IMR-90 (cell line): ENCODE measurements around the gene WHRN. TPM values are rescaled to one million over a fixed set of nuclear protein-coding genes. Genes with fewer than 3 reads are reported as not detected.

Source experiments
- ATAC-seq: fragments of 200-7000 bp; cut with Tn5 transposase; 2 replicates; pipeline ENCODE4 v1.9.1; 2020; ENCODE audit warnings: low read depth, mild to moderate bottlenecking, moderate library complexity
- BruUV-seq: library from RNA; stranded (reverse); fragments of 400-500 nt; replicated peaks from 2 replicates; lab custom pipeline; 2021; lab: Mats Ljungman, UMichigan
- CTCF ChIA-PET: fragments of 300-600 bp; formaldehyde crosslinking; extraction: SDS; loops from one replicate; lab custom pipeline; 2021; ENCODE audit warnings: antibody characterized with exemption; lab: Yijun Ruan, JAX
- POLR2A ChIA-PET: fragments of 300-600 bp; sonication (Branson Sonifier 250); formaldehyde crosslinking; loops from one replicate; lab custom pipeline; 2022; ENCODE audit warnings: antibody characterized with exemption; ENCODE audit not compliant: unreplicated experiment; lab: Charles Lee
- DNase-seq: peaks from one replicate; pipeline ENCODE4 v3.0.0; 2013
- H2AFZ ChIP-seq: replicated peaks from 2 replicates; pipeline ENCODE3; 2013; ENCODE audit warnings: low read length, mild to moderate bottlenecking; ENCODE audit not compliant: poor library complexity
- H2AK5ac ChIP-seq: 2 replicates; pipeline ENCODE4 v1.6.1; 2013; ENCODE audit warnings: low read depth, low read length, inconsistent platforms
- H2AK9ac ChIP-seq: replicated peaks from 2 replicates; pipeline ENCODE3; 2013; ENCODE audit warnings: mild to moderate bottlenecking, low read depth, low read length, moderate library complexity; ENCODE audit not compliant: poor library complexity
- H2BK120ac ChIP-seq: 2 replicates; pipeline ENCODE4 v1.6.1; 2013; ENCODE audit warnings: low read depth, low read length, inconsistent platforms
- H2BK15ac ChIP-seq: 3 replicates; pipeline ENCODE4 v1.6.1; 2013; ENCODE audit warnings: low read depth, low read length, inconsistent platforms
- H2BK20ac ChIP-seq: 2 replicates; pipeline ENCODE4 v1.6.1; 2013; ENCODE audit warnings: low read depth, mild to moderate bottlenecking, inconsistent platforms, low read length, moderate library complexity
- H2BK5ac ChIP-seq: 2 replicates; pipeline ENCODE4 v1.6.1; 2013; ENCODE audit warnings: mild to moderate bottlenecking, low read depth, low read length, inconsistent platforms; ENCODE audit not compliant: poor library complexity, severe bottlenecking
- H3K14ac ChIP-seq: replicated peaks from 2 replicates; pipeline ENCODE4 v1.6.1; 2013; ENCODE audit warnings: low read depth, low read length, inconsistent platforms
- H3K18ac ChIP-seq: 2 replicates; pipeline ENCODE4 v1.6.1; 2013; ENCODE audit warnings: low read depth, low read length, control low read depth
- H3K23ac ChIP-seq: 2 replicates; pipeline ENCODE4 v1.6.1; 2013; ENCODE audit warnings: low read depth, low read length, inconsistent platforms
- H3K27ac ChIP-seq: 2 replicates; pipeline ENCODE4 v1.5.1; 2013; ENCODE audit warnings: mild to moderate bottlenecking, control low read depth, low read length; ENCODE audit not compliant: insufficient read depth
- H3K27me3 ChIP-seq: 2 replicates; pipeline ENCODE4 v1.6.1; 2013; ENCODE audit warnings: low read length; ENCODE audit not compliant: control insufficient read depth, insufficient read depth
- H3K36me3 ChIP-seq: 2 replicates; pipeline ENCODE4 v1.6.1; 2013; ENCODE audit warnings: low read length, mixed read lengths; ENCODE audit not compliant: control insufficient read depth, insufficient read depth
- H3K4ac ChIP-seq: 2 replicates; pipeline ENCODE4 v1.6.1; 2013; ENCODE audit warnings: low read depth, low read length, inconsistent platforms
- H3K4me1 ChIP-seq: 2 replicates; pipeline ENCODE4 v1.6.1; 2013; ENCODE audit warnings: low read length, mixed read lengths; ENCODE audit not compliant: control insufficient read depth, insufficient read depth
- H3K4me2 ChIP-seq: 2 replicates; pipeline ENCODE4 v1.6.1; 2013; ENCODE audit warnings: low read depth, mild to moderate bottlenecking, control low read depth, low read length, moderate library complexity
- H3K4me3 ChIP-seq: 2 replicates; pipeline ENCODE4 v1.5.1; 2013; ENCODE audit warnings: low read depth, mild to moderate bottlenecking, control low read depth, low read length, moderate library complexity; ENCODE audit not compliant: insufficient read depth
- H3K56ac ChIP-seq: 2 replicates; pipeline ENCODE4 v1.6.1; 2013; ENCODE audit warnings: low read length, inconsistent platforms; ENCODE audit not compliant: insufficient read depth; ENCODE audit errors: extremely low read depth
- H3K79me1 ChIP-seq, 2 experiments: 2 replicates each; pipeline ENCODE4 v1.6.1; 2013; ENCODE audit warnings: low read length in 2 of 2, inconsistent platforms in 1 of 2, low read depth in 1 of 2
- H3K9ac ChIP-seq: 2 replicates; pipeline ENCODE4 v1.6.1; 2013; ENCODE audit warnings: low read depth, low read length, control low read depth
- H3K9me1 ChIP-seq: 2 replicates; pipeline ENCODE4 v1.6.1; 2013; ENCODE audit warnings: low read length, inconsistent platforms; ENCODE audit not compliant: insufficient read depth
- H3K9me3 ChIP-seq: 2 replicates; pipeline ENCODE4 v1.6.1; 2013; ENCODE audit warnings: low read length; ENCODE audit not compliant: control insufficient read depth, insufficient read depth
- H4K20me1 ChIP-seq: 2 replicates; pipeline ENCODE4 v1.6.1; 2013; ENCODE audit warnings: low read length, inconsistent platforms; ENCODE audit not compliant: insufficient read depth
- H4K5ac ChIP-seq: 2 replicates; pipeline ENCODE4 v1.6.1; 2013; ENCODE audit warnings: mild to moderate bottlenecking, low read depth, low read length, control low read depth
- H4K8ac ChIP-seq, 2 experiments: 2 replicates each; pipeline ENCODE4 v1.6.1; 2013; ENCODE audit warnings: low read depth in 2 of 2, low read length in 2 of 2, control low read depth in 1 of 2, inconsistent platforms in 1 of 2
- H4K91ac ChIP-seq: 2 replicates; pipeline ENCODE4 v1.6.1; 2013; ENCODE audit warnings: low read depth, low read length, inconsistent platforms; ENCODE audit not compliant: insufficient read depth
- FOS ChIP-seq: fragments of 150-350 bp; IDR thresholded peaks from 2 replicates; pipeline ENCODE4 v1.6.1; 2016; ENCODE audit warnings: low read depth, low read length
- NFE2L2 ChIP-seq: fragments of 150-350 bp; IDR thresholded peaks from 2 replicates; pipeline ENCODE4 v1.6.1; 2016; ENCODE audit warnings: low read depth, mild to moderate bottlenecking, low read length
- WGBS, 2 experiments: methylation state at CpG; one replicate each; pipeline versions ENCODE4 v1.1.5 to v1.1.7; 2013; ENCODE audit warnings: missing lambda C conversion rate in 2 of 2; ENCODE audit not compliant: insufficient read length in 1 of 2; ENCODE audit errors: extremely low coverage in 2 of 2; 5-methylcytosine and 5-hydroxymethylcytosine counted together
- dilution Hi-C: fragments of 300-500 bp; cut with HindIII; formaldehyde crosslinking; loops from one replicate; pipeline ENCODE4 v1.14.3; 2018; ENCODE audit warnings: low sequenced_read_pairs; ENCODE audit not compliant: unreplicated experiment
- in situ Hi-C: fragments of 300-500 bp; cut with MboI; formaldehyde crosslinking; loops from 3 replicates; pipeline ENCODE4 v1.14.3; 2019; ENCODE audit warnings: low sequenced_read_pairs, inconsistent platforms, mixed read lengths
- intact Hi-C: fragments of 100-400 bp; cut with micrococcal nuclease; formaldehyde crosslinking; loops from 2 replicates; pipeline ENCODE4 v1.10.0; 2022
- polyA plus RNA-seq, 3 experiments: library from polyadenylated mRNA; depleted of rRNA; stranded (reverse); fragments of >200 nt; gene quantifications; 2 replicates each; pipeline ENCODE4 v1.2.3, GENCODE V29; 2012; ENCODE audit warnings: low replicate concordance in 1 of 3
- total RNA-seq: library from RNA; depleted of rRNA; stranded (reverse); fragments of >200 nt; gene quantifications from 2 replicates; pipeline ENCODE4 v1.2.3, GENCODE V29; 2012

WHRN gene
- total and polyA plus RNA-seq, 2 of the 4 experiments (the other 2 are of a cell fraction): 0.18 to 2.6 TPM

DNA sequence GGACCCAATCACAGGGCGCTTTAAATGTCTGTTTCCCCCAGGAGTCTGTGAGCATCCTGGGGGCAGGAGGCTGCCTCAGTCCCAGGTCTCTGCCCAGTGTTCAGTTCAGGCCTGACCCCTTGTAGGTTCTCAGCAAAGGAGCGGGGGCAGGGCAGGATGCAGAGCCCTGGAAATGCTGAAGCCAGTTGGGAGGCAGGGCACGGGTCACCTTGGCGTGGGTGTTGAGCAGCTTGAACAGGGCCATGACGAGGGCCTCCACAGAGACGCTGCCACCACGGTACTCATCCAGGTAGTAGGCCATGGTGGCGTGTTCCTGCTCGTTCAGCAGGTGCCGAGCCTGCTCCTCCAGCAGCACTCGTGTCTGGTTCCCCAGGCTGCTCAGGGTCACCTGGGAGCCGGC lies 81.1 kb downstream of the WHRN start:
- Histone ChIP-seq H2AK5ac (no peak overlapping the region), H3K18ac (no peak overlapping the region), H3K9me1 (no peaks in the 10 kb centered on the region), H3K27ac (no peak overlapping the region), H3K27me3 (peaks cover 35% of the 10 kb centered on the region), H2AFZ (no peak overlapping the region), H3K36me3 (no peaks in the 10 kb centered on the region), H3K4me3 (no peak overlapping the region), H4K20me1 (no peaks in the 10 kb centered on the region), H3K9ac (no peak overlapping the region), H2AK9ac (no peak overlapping the region), H4K5ac (no peak overlapping the region), H3K4ac (no peak overlapping the region), H3K14ac (no peak overlapping the region), H2BK120ac (no peak overlapping the region), H2BK5ac (no peak overlapping the region), H2BK20ac (no peak overlapping the region), H3K4me2 (no peak overlapping the region), H3K9me3 (no peaks in the 10 kb centered on the region), H3K4me1 (no peaks in the 10 kb centered on the region), H3K79me1 (no peaks in the 10 kb centered on the region), H2BK15ac (no peak overlapping the region), H3K23ac (no peak overlapping the region), H3K56ac (no peak overlapping the region), H4K91ac (no peak overlapping the region), H4K8ac (no peak overlapping the region)
- in situ Hi-C loops: no loop called here
- intact Hi-C loops: no loop called here
- ChIA-PET POLR2A (no interaction called here), CTCF (no interaction called here)
- no peak for ATAC-seq
- BruUV-seq: no TSS peak
- TF ChIP-seq NFE2L2 (no peak), FOS (no peak)
- WGBS, 2 experiments: 82% methylated on average over 7 of the region's 12 CpGs; no CpG with 5 or more reads in 1 of the 2 experiments
- no peak for DNase-seq
- dilution Hi-C loops: no loop called here
